ENCODE data around the gene AFAP1L2.

AFAP1L2 gene

DNA sequence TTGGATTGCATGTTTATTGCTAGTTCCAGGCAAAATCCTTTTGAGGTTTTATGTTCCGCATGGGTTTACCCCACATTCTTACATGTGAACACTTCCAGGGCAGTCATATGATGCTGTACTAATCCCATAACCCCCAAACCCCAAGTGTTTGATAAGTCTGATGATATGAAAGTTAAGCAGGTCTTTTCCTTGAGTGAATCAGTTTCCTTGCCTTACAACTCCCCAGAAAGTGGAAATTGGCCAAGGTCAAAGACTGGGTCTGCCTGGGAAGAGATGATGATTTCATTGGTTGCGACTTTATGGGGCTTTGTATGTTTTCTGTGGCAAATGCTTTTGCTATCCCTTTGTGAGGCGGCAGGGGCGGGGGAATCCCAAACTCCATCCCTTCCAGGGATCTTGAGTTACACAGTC lies 24.7 kb downstream of the AFAP1L2 start:
- ATAC-seq = no peak

DNA sequence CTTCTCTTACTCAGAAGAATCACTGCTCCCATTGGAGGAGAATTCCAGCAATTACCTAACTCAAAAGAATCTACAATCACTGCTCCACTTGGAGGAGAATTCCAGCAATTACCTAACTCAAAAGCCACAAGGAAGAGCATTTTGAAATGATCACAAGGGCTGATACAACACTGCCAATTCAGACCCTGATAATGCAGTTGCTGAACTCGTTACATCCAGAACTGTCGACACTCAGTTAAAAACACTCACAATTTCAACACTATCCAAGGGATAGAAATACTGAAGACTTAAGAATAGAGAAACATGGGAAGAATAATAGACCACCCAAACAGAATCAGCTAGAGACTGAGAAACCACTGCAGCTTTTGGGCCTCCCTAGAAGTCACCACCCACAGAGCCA lies 27.8 kb downstream of the AFAP1L2 start:
- TF ChIP-seq ZNF70 (CRISPR knock-in tag; IDR thresholded peaks at IDR 0.05) (no peak), SNAI2 (CRISPR knock-in tag; IDR thresholded peaks at IDR 0.05) (no peak), BACH2 (CRISPR knock-in tag; IDR thresholded peaks at IDR 0.05; ENCODE audit: borderline replicate concordance) (no peak), ESRRG (CRISPR knock-in tag; IDR thresholded peaks at IDR 0.05) (no peak), ZFP30 (CRISPR knock-in tag; IDR thresholded peaks at IDR 0.05) (no peak), ZNF565 (CRISPR knock-in tag; conservative IDR thresholded peaks at IDR 0.05; ENCODE audit: low read depth) (no peak), ISL1 (CRISPR knock-in tag; IDR thresholded peaks at IDR 0.05) (no peak), OSR1 (CRISPR knock-in tag; IDR thresholded peaks at IDR 0.05) (no peak), TCF4 (CRISPR knock-in tag; IDR thresholded peaks at IDR 0.05; ENCODE audit: borderline replicate concordance) (no peak), TOX (CRISPR knock-in tag; IDR thresholded peaks at IDR 0.05; ENCODE audit: borderline replicate concordance) (no peak)
- TF ChIP-seq, protein P1, sequence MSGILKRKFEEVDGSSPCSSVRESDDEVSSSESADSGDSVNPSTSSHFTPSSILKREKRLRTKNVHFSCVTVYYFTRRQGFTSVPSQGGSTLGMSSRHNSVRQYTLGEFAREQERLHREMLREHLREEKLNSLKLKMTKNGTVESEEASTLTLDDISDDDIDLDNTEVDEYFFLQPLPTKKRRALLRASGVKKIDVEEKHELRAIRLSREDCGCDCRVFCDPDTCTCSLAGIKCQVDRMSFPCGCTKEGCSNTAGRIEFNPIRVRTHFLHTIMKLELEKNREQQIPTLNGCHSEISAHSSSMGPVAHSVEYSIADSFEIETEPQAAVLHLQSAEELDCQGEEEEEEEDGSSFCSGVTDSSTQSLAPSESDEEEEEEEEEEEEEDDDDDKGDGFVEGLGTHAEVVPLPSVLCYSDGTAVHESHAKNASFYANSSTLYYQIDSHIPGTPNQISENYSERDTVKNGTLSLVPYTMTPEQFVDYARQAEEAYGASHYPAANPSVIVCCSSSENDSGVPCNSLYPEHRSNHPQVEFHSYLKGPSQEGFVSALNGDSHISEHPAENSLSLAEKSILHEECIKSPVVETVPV (CRISPR knock-in tag; IDR thresholded peaks at IDR 0.05) = no peak
- TF ChIP-seq, protein P2, sequence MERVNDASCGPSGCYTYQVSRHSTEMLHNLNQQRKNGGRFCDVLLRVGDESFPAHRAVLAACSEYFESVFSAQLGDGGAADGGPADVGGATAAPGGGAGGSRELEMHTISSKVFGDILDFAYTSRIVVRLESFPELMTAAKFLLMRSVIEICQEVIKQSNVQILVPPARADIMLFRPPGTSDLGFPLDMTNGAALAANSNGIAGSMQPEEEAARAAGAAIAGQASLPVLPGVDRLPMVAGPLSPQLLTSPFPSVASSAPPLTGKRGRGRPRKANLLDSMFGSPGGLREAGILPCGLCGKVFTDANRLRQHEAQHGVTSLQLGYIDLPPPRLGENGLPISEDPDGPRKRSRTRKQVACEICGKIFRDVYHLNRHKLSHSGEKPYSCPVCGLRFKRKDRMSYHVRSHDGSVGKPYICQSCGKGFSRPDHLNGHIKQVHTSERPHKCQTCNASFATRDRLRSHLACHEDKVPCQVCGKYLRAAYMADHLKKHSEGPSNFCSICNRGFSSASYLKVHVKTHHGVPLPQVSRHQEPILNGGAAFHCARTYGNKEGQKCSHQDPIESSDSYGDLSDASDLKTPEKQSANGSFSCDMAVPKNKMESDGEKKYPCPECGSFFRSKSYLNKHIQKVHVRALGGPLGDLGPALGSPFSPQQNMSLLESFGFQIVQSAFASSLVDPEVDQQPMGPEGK (CRISPR knock-in tag; IDR thresholded peaks at IDR 0.05; ENCODE audit: borderline replicate concordance) = no peak
- ATAC-seq = no peak

More for the DNA sequence above, 24.7 kb downstream of the AFAP1L2 start:
- TF ChIP-seq, protein P3, sequence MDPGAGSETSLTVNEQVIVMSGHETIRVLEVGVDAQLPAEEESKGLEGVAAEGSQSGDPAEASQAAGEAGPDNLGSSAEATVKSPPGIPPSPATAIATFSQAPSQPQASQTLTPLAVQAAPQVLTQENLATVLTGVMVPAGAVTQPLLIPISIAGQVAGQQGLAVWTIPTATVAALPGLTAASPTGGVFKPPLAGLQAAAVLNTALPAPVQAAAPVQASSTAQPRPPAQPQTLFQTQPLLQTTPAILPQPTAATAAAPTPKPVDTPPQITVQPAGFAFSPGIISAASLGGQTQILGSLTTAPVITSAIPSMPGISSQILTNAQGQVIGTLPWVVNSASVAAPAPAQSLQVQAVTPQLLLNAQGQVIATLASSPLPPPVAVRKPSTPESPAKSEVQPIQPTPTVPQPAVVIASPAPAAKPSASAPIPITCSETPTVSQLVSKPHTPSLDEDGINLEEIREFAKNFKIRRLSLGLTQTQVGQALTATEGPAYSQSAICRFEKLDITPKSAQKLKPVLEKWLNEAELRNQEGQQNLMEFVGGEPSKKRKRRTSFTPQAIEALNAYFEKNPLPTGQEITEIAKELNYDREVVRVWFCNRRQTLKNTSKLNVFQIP (CRISPR knock-in tag; IDR thresholded peaks at IDR 0.05; ENCODE audit: borderline replicate concordance, low read depth) = no peak
- TF ChIP-seq, protein P4, sequence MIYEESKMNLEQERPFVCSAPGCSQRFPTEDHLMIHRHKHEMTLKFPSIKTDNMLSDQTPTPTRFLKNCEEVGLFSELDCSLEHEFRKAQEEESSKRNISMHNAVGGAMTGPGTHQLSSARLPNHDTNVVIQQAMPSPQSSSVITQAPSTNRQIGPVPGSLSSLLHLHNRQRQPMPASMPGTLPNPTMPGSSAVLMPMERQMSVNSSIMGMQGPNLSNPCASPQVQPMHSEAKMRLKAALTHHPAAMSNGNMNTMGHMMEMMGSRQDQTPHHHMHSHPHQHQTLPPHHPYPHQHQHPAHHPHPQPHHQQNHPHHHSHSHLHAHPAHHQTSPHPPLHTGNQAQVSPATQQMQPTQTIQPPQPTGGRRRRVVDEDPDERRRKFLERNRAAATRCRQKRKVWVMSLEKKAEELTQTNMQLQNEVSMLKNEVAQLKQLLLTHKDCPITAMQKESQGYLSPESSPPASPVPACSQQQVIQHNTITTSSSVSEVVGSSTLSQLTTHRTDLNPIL (CRISPR knock-in tag; IDR thresholded peaks at IDR 0.05; ENCODE audit: low read depth) = no peak
- TF ChIP-seq OSR1 (CRISPR knock-in tag; IDR thresholded peaks at IDR 0.05) (no peak), ZC3H10 (CRISPR knock-in tag; IDR thresholded peaks at IDR 0.05) (no peak), BACH2 (CRISPR knock-in tag; IDR thresholded peaks at IDR 0.05; ENCODE audit: borderline replicate concordance) (no peak), RARB (CRISPR knock-in tag; IDR thresholded peaks at IDR 0.05) (no peak), ZFP3 (CRISPR knock-in tag; IDR thresholded peaks at IDR 0.05) (no peak), GLIS3 (CRISPR knock-in tag; IDR thresholded peaks at IDR 0.05) (no peak), PPARA (CRISPR knock-in tag; IDR thresholded peaks at IDR 0.05; ENCODE audit: borderline replicate concordance) (no peak), ZFP30 (CRISPR knock-in tag; IDR thresholded peaks at IDR 0.05) (no peak), ZNF565 (CRISPR knock-in tag; conservative IDR thresholded peaks at IDR 0.05; ENCODE audit: low read depth) (no peak), ZNF8 (CRISPR knock-in tag; IDR thresholded peaks at IDR 0.05) (no peak)

DNA sequence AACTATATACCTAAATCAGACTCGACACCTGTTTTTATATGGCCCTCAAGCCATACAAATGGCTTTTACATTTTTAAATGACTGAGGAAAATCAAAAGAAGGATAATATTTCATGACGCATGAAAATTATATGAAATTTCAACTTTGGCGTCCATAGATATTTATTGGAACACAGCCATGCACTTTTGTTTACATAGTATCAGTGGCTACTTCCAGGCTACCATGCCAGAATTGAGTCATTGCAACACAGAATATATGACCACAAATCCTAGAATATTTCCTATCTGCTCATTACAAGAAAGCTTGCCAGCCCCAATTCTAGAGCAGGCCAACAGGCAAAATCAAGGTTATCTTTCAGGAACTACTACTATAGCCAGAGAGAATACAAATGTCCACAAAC lies 29.3 kb downstream of the AFAP1L2 start:
- ATAC-seq = no peak
- TF ChIP-seq ZNF565 (CRISPR knock-in tag; conservative IDR thresholded peaks at IDR 0.05; ENCODE audit: low read depth) (no peak), BACH2 (CRISPR knock-in tag; IDR thresholded peaks at IDR 0.05; ENCODE audit: borderline replicate concordance) (no peak), ZNF8 (CRISPR knock-in tag; IDR thresholded peaks at IDR 0.05) (no peak), OSR1 (CRISPR knock-in tag; IDR thresholded peaks at IDR 0.05) (no peak), RARB (CRISPR knock-in tag; IDR thresholded peaks at IDR 0.05) (no peak), ZFP30 (CRISPR knock-in tag; IDR thresholded peaks at IDR 0.05) (no peak), ZC3H10 (CRISPR knock-in tag; IDR thresholded peaks at IDR 0.05) (no peak), TCF4 (CRISPR knock-in tag; IDR thresholded peaks at IDR 0.05; ENCODE audit: borderline replicate concordance) (no peak), ZNF70 (CRISPR knock-in tag; IDR thresholded peaks at IDR 0.05) (no peak), PPARA (CRISPR knock-in tag; IDR thresholded peaks at IDR 0.05; ENCODE audit: borderline replicate concordance) (no peak), ARNTL (CRISPR knock-in tag; IDR thresholded peaks at IDR 0.05; ENCODE audit: borderline replicate concordance, low read depth) (no peak), GLIS3 (CRISPR knock-in tag; IDR thresholded peaks at IDR 0.05) (no peak), ISL1 (CRISPR knock-in tag; IDR thresholded peaks at IDR 0.05) (no peak)
- TF ChIP-seq, protein P3 (CRISPR knock-in tag; IDR thresholded peaks at IDR 0.05; ENCODE audit: borderline replicate concordance, low read depth) = no peak
- TF ChIP-seq, protein P5, sequence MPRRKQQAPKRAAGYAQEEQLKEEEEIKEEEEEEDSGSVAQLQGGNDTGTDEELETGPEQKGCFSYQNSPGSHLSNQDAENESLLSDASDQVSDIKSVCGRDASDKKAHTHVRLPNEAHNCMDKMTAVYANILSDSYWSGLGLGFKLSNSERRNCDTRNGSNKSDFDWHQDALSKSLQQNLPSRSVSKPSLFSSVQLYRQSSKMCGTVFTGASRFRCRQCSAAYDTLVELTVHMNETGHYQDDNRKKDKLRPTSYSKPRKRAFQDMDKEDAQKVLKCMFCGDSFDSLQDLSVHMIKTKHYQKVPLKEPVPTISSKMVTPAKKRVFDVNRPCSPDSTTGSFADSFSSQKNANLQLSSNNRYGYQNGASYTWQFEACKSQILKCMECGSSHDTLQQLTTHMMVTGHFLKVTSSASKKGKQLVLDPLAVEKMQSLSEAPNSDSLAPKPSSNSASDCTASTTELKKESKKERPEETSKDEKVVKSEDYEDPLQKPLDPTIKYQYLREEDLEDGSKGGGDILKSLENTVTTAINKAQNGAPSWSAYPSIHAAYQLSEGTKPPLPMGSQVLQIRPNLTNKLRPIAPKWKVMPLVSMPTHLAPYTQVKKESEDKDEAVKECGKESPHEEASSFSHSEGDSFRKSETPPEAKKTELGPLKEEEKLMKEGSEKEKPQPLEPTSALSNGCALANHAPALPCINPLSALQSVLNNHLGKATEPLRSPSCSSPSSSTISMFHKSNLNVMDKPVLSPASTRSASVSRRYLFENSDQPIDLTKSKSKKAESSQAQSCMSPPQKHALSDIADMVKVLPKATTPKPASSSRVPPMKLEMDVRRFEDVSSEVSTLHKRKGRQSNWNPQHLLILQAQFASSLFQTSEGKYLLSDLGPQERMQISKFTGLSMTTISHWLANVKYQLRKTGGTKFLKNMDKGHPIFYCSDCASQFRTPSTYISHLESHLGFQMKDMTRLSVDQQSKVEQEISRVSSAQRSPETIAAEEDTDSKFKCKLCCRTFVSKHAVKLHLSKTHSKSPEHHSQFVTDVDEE (CRISPR knock-in tag; IDR thresholded peaks at IDR 0.05) = no peak
- TF ChIP-seq, protein P2 (CRISPR knock-in tag; IDR thresholded peaks at IDR 0.05; ENCODE audit: borderline replicate concordance) = no peak
